HEK293T (cell line): ENCODE data around the gene KIF25.

Source experiments
- CTCF ChIA-PET: fragments of 350-600 bp; formaldehyde crosslinking; extraction: SDS; loops from one replicate; lab custom pipeline; 2021; ENCODE audit warnings: antibody characterized with exemption, inconsistent platforms; lab: Yijun Ruan, JAX
- POLR2A ChIA-PET: fragments of 350-600 bp; formaldehyde crosslinking; extraction: SDS; loops from one replicate; lab custom pipeline; 2020; ENCODE audit warnings: antibody characterized with exemption, inconsistent platforms; lab: Yijun Ruan, JAX
- DNase-seq: peaks from one replicate; pipeline ENCODE4 v3.0.0; 2012; ENCODE audit warnings: mixed read lengths; ENCODE audit errors: extremely low spot score
- ARNT ChIP-seq: fragments of 450-650 bp; IDR thresholded peaks from 2 replicates; pipeline ENCODE4 v1.6.1; 2017; ENCODE audit warnings: mild to moderate bottlenecking
- BHLHE40 ChIP-seq: fragments of 450-650 bp; IDR thresholded peaks from 2 replicates; pipeline ENCODE4 v1.6.1; 2016; ENCODE audit warnings: mild to moderate bottlenecking, moderate library complexity, borderline replicate concordance
- CTBP1 ChIP-seq: fragments of 450-650 bp; IDR thresholded peaks from 2 replicates; pipeline ENCODE4 v1.6.1; 2016; ENCODE audit warnings: borderline replicate concordance
- ELF4 ChIP-seq: fragments of 450-650 bp; IDR thresholded peaks from 2 replicates; pipeline ENCODE4 v1.6.1; 2017; ENCODE audit warnings: antibody characterized with exemption
- FOXA1 ChIP-seq: fragments of 450-650 bp; IDR thresholded peaks from 2 replicates; pipeline ENCODE4 v1.6.1; 2016; ENCODE audit warnings: mild to moderate bottlenecking
- FOXK2 ChIP-seq: fragments of 450-650 bp; IDR thresholded peaks from 2 replicates; pipeline ENCODE4 v1.6.1; 2016; ENCODE audit warnings: mild to moderate bottlenecking
- FOXM1 ChIP-seq: fragments of 450-650 bp; IDR thresholded peaks from 2 replicates; pipeline ENCODE4 v1.6.1; 2017; ENCODE audit warnings: mild to moderate bottlenecking, borderline replicate concordance
- HDGF ChIP-seq: fragments of 450-650 bp; IDR thresholded peaks from 2 replicates; pipeline ENCODE4 v1.6.1; 2017; ENCODE audit warnings: antibody characterized with exemption, borderline replicate concordance
- L3MBTL2 ChIP-seq: fragments of 450-650 bp; conservative IDR thresholded peaks from 2 replicates; pipeline ENCODE4 v1.6.1; 2016; ENCODE audit warnings: mild to moderate bottlenecking
- LEF1 ChIP-seq: fragments of 450-650 bp; IDR thresholded peaks from 2 replicates; pipeline ENCODE4 v1.6.1; 2017; ENCODE audit warnings: mild to moderate bottlenecking, borderline replicate concordance
- NFRKB ChIP-seq: fragments of 450-650 bp; IDR thresholded peaks from 2 replicates; pipeline ENCODE4 v1.6.1; 2016; ENCODE audit warnings: mild to moderate bottlenecking, moderate library complexity
- SP1 ChIP-seq: fragments of 450-650 bp; IDR thresholded peaks from 2 replicates; pipeline ENCODE4 v1.6.1; 2017
- SUZ12 ChIP-seq: fragments of 450-650 bp; IDR thresholded peaks from 2 replicates; pipeline ENCODE4 v1.6.1; 2016; ENCODE audit warnings: mild to moderate bottlenecking
- TARDBP ChIP-seq: fragments of 450-650 bp; IDR thresholded peaks from 2 replicates; pipeline ENCODE4 v1.6.1; 2016
- ZNF384 ChIP-seq: fragments of 450-650 bp; IDR thresholded peaks from 2 replicates; pipeline ENCODE4 v1.6.1; 2016
- TF ChIP-seq, protein P1 (sequence below): fragments of 450-650 bp; IDR thresholded peaks from 2 replicates; pipeline ENCODE4 v1.6.1; 2016

The KIF25 gene

DNA sequence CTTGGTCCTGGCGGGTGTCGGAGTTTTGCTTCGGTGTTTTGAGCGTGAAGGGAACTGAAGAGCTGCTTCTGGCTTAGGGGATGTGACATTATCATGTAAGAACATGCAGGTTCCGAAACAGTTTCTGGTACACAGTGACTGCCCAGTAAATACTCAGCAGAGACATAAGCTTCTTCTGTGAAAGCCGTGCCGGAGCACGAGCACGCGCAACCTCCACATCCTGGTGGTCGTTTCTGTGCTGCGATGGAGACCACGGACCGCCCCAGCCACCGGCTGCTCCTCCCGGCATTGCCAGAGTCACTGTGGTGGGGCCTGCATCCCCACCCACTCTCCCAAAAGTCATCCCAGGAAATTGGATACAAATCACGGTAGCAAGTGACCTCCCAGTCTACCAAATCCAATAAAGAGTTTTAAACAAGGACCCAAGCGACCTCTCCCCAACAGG, 18.7 kb downstream of the KIF25 start:
- ChIA-PET POLR2A (no interaction called here), CTCF (no interaction called here)
- no peak for DNase-seq
- TF ChIP-seq NFRKB, result no peak
- TF ChIP-seq SUZ12, result no peak
- no peak for TF ChIP-seq TARDBP
- no peak for TF ChIP-seq FOXK2
- TF ChIP-seq BHLHE40, result no peak
- no peak for TF ChIP-seq FOXA1
- TF ChIP-seq, protein P1, sequence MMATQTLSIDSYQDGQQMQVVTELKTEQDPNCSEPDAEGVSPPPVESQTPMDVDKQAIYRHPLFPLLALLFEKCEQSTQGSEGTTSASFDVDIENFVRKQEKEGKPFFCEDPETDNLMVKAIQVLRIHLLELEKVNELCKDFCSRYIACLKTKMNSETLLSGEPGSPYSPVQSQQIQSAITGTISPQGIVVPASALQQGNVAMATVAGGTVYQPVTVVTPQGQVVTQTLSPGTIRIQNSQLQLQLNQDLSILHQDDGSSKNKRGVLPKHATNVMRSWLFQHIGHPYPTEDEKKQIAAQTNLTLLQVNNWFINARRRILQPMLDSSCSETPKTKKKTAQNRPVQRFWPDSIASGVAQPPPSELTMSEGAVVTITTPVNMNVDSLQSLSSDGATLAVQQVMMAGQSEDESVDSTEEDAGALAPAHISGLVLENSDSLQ, result no peak

DNA sequence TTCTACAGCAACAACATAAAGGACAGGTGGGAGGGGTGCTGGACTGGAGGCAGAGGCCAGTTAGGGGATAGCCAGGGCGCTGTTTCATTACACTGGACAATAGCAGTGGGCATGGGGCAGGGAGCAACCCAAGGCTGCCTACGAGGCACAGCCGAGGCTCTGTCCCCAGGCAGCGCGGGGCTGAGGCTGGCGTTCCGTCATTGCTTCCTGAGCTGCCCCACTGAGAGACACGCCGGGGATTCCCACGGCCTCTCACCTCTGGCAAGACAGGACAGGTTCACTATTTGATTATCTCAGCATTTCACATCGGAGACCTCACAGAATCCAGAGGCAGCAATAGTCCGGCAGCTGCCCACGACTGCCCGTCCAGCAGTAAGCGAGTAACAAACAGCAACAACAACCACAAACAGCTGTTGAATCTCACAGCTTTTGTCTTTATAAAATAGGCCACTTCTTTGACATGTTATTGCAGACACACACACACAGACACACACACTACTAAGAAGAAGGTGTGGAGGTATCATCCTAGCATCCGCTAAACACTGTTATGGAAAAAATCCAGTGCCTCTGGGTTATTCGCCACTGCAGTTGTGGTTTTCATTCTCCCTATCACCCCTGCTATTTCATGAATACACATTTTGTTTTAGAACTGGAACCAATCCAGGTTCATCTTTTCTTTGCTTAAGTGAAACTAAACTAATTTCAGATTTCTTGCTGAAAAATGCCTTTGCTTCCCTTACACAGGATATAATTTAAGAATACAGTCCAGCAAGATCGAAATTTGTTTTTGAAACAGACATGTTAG, 19.5 kb downstream of the KIF25 start:
- ChIA-PET POLR2A (no interaction called here), CTCF (no interaction called here)
- no peak for DNase-seq
- no peak for TF ChIP-seq FOXM1
- TF ChIP-seq L3MBTL2, result no peak
- TF ChIP-seq LEF1, result no peak
- no peak for TF ChIP-seq TARDBP
- TF ChIP-seq ZNF384, result no peak
- no peak for TF ChIP-seq ARNT
- TF ChIP-seq NFRKB, result no peak
- no peak for TF ChIP-seq ELF4
- no peak for TF ChIP-seq BHLHE40
- TF ChIP-seq HDGF, result no peak
- no peak for TF ChIP-seq SUZ12

DNA sequence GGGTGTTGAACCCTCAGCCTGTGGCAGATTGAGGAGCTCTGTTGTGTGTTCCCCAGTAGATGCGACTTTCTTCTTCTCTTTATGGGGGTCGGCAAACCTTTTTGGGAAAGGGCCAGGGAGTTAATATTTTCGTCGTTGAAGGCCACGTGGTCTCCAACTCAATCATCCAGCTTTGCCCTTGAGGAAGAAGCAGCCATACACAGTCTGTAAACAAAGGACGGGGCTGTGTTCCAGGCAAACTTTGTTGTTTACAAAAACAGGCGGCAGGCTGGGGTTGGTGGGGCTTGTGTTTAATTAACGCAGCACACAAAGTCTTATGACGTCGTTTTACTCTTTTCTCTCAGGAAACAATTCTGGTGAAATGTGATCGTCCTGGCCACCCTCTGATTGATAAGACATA, 20.2 kb downstream of the KIF25 start:
- CTCF ChIA-PET, result no interaction called here
- no peak for TF ChIP-seq BHLHE40
- TF ChIP-seq ARNT, result no peak
- TF ChIP-seq NFRKB, result no peak
- TF ChIP-seq ZNF384, result no peak
- TF ChIP-seq TARDBP, result no peak
- TF ChIP-seq FOXM1, result no peak
- TF ChIP-seq, protein P1, result no peak
- TF ChIP-seq FOXK2, result no peak
- TF ChIP-seq HDGF, result no peak
- no peak for TF ChIP-seq LEF1
- TF ChIP-seq ELF4, result no peak
- TF ChIP-seq SUZ12, result no peak
- TF ChIP-seq FOXA1, result no peak
- no peak for TF ChIP-seq L3MBTL2
- TF ChIP-seq SP1, result no peak
- no peak for TF ChIP-seq CTBP1
- POLR2A ChIA-PET, result no interaction called here
- DNase-seq, result no peak

DNA sequence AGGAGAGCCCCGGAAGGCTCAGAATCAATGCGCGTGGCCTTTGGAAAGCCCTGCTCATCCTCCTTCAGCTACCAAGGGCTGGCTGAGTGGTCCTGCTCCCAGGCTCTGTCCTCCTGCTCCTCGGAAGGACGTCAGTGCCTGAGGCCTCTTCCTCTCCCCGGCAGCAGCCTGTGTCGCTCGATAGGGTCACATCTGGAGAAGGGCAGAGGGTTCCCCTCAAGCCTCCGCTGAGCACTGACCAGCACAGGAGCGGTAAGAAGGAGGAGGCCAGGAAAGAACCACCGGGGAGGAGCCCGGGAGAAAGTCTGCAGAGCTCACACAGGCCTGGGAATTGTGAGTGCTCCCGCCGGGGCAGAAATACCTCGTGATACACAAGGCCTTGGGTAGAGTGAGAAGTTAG, 21.2 kb downstream of the KIF25 start:
- POLR2A ChIA-PET, result no interaction called here

DNA sequence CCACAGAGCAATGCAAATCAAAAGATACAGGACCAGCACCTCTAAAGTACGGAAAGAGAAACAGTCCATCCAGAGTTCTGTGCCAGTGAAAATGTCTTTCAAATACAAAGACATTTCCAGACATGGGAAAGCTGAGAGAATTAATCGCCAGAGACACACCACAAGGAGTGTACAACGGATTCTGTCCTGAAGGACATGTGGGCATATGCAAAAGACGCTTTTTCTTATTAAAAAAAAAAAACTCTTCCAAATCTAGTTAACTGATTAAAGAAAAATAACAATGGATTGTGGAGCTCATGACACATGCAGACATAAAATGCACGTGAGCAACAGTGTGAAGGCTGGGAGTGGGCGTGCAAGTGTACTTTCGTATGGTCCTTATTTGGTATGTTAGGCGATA, 22.8 kb downstream of the KIF25 start:
- no peak for TF ChIP-seq NFRKB
- no peak for TF ChIP-seq LEF1
- TF ChIP-seq, protein P1, result no peak
- no peak for TF ChIP-seq CTBP1
- no peak for TF ChIP-seq SP1
- TF ChIP-seq HDGF, result no peak
- TF ChIP-seq FOXK2, result no peak
- TF ChIP-seq FOXM1, result no peak
- no peak for TF ChIP-seq ZNF384
- no peak for TF ChIP-seq SUZ12
- TF ChIP-seq L3MBTL2, result no peak
- TF ChIP-seq ELF4, result no peak
- POLR2A ChIA-PET, result no interaction called here
- CTCF ChIA-PET, result interaction anchor here (0.7 to 0.8 kb wide), 2 partner anchors 13 to 419 kb away, joined by 3 to 4 read pairs; no protein-coding TSS in a partner anchor
- no peak for DNase-seq

More for the DNA sequence above, 21.2 kb downstream of the KIF25 start:
- TF ChIP-seq SP1 (no peak), L3MBTL2 (no peak), FOXA1 (no peak), CTBP1 (no peak), LEF1 (no peak), FOXK2 (no peak), ARNT (no peak), ZNF384 (no peak)
- CTCF ChIA-PET, result no interaction called here
- no peak for DNase-seq

DNA sequence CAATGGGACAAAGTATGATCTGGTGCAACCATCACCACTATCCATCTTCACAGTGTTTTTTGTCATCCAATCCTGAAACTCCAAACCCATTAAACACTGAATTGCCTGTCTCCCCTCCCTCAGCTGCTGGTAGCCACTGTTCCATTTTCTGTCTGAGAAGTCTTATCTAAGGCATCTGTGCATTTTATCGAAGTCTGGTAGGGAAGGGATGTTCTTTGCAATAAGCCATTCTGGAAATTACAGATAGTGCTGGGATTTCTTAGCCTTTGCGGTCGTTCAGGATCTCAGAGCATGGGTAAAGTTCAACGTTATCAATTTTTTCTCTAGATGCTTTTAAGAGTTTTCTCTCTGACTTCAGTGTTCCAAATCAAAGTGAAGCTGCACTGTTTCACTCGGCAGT, 24.1 kb downstream of the KIF25 start:
- no peak for DNase-seq
- POLR2A ChIA-PET, result no interaction called here
- CTCF ChIA-PET, result no interaction called here
- TF ChIP-seq NFRKB (no peak), SP1 (no peak), LEF1 (no peak), BHLHE40 (no peak), ELF4 (no peak), CTBP1 (no peak), HDGF (no peak), TARDBP (no peak), SUZ12 (no peak), FOXK2 (no peak), ARNT (no peak)
- TF ChIP-seq, protein P1, result no peak
